Gastrocnemius medialis (tissue), 4 donors: Measurements from ENCODE around the gene C22orf15. TPM values are rescaled to one million over a fixed set of nuclear protein-coding genes. Genes with fewer than 3 reads are reported as not detected.
"Not testable (repeated sequence)": the region's sequence is repeated elsewhere in the genome, so short reads cannot be mapped to it uniquely, and the experiment has no call there.

ENCODE experiments used
- ATAC-seq, 2 donors: fragments of 150-250 bp; one replicate each; pipeline ENCODE4 v1.9.1; 2016
- DNase-seq, 2 donors: peaks; one replicate each; pipeline ENCODE4 v3.0.0-alpha.2; 2019
- H3K27ac ChIP-seq, 4 donors: fragments of 200-600 bp; sonication (generic); 1 replicate in 1 of 4; 2 replicates in 3 of 4; pipeline ENCODE4 v1.5.1; 2016 to 2018; ENCODE audit warnings: mild to moderate bottlenecking in 2 of 4, moderate library complexity in 1 of 4
- H3K27me3 ChIP-seq, 3 donors: fragments of 200-600 bp; sonication (generic) in 2 of 3; 1 replicate in 1 of 3; 2 replicates in 2 of 3; pipeline versions ENCODE4 v1.5.1 to v1.6.0; 2016 to 2019; ENCODE audit warnings: mild to moderate bottlenecking in 1 of 3, moderate library complexity in 1 of 3
- H3K36me3 ChIP-seq, 2 donors: fragments of 200-600 bp; sonication (generic) in 1 of 2; one replicate each; pipeline ENCODE4 v1.5.1; 2017 to 2018
- H3K4me1 ChIP-seq, 2 donors: fragments of 200-600 bp; sonication (generic) in 1 of 2; one replicate each; pipeline ENCODE4 v1.5.1; 2016 to 2017; ENCODE audit warnings: mild to moderate bottlenecking in 2 of 2
- H3K4me3 ChIP-seq, 4 donors: fragments of 200-600 bp; sonication (generic) in 3 of 4; 1 replicate in 1 of 4; 2 replicates in 3 of 4; pipeline ENCODE4 v1.5.1; 2016 to 2019; ENCODE audit warnings: mild to moderate bottlenecking in 2 of 4
- H3K9me3 ChIP-seq, 3 donors: fragments of 200-600 bp; sonication (generic) in 2 of 3; 1 replicate in 1 of 3; 2 replicates in 2 of 3; pipeline ENCODE4 v1.5.1; 2016 to 2019
- POLR2A ChIP-seq, 2 donors: fragments of 450-650 bp; IDR thresholded peaks; one replicate each; pipeline ENCODE4 v1.6.1; 2017; ENCODE audit warnings: antibody characterized with exemption in 2 of 2, mild to moderate bottlenecking in 2 of 2, moderate library complexity in 2 of 2
- in situ Hi-C, 4 donors: fragments of 200-750 bp; cut with MboI; loops; one replicate each; pipeline versions ENCODE4 v1.15.0 to v1.8.0; 2017; ENCODE audit warnings: low sequenced_read_pairs in 4 of 4
- intact Hi-C: fragments of 100-400 bp; cut with DNase I; formaldehyde crosslinking; loops from one replicate; pipeline ENCODE4 v1.15.1; 2023; ENCODE audit warnings: low total_unique reads
- total RNA-seq, 4 donors: library from RNA; depleted of rRNA; stranded (reverse); fragments of >200 nt; gene quantifications; one replicate each; pipeline versions ENCODE4 v1.1.0 to v1.2.3, GENCODE V29; 2016
- TF ChIP-seq, protein P1 (sequence below), 5 experiments: fragments of 450-650 bp in 3 of 5; fragments of 200-600 bp in 2 of 5; sonication (generic) in 2 of 5; IDR thresholded peaks in 4 of 5; conservative IDR thresholded peaks in 1 of 5; 1 replicate in 4 of 5; 2 replicates in 1 of 5; pipeline ENCODE4 v1.5.1; 2016 to 2019; ENCODE audit warnings: antibody characterized with exemption in 5 of 5, mild to moderate bottlenecking in 3 of 5, moderate library complexity in 3 of 5

The C22orf15 gene
- total RNA-seq, 4 donors from 2014 or later: not detected

- in situ Hi-C loops: no loop called here
- Histone ChIP-seq H3K36me3 (no peaks in the 10 kb centered on the region), H3K27me3 (no peaks in the 10 kb centered on the region), H3K4me1 (peaks cover 3% of the 10 kb centered on the region in 2 donors), H3K4me3 (no peak overlapping the region), H3K9me3 (no peaks in the 10 kb centered on the region), H3K27ac (no peak overlapping the region)
- DNase-seq: no peak
- TF ChIP-seq, protein P1, sequence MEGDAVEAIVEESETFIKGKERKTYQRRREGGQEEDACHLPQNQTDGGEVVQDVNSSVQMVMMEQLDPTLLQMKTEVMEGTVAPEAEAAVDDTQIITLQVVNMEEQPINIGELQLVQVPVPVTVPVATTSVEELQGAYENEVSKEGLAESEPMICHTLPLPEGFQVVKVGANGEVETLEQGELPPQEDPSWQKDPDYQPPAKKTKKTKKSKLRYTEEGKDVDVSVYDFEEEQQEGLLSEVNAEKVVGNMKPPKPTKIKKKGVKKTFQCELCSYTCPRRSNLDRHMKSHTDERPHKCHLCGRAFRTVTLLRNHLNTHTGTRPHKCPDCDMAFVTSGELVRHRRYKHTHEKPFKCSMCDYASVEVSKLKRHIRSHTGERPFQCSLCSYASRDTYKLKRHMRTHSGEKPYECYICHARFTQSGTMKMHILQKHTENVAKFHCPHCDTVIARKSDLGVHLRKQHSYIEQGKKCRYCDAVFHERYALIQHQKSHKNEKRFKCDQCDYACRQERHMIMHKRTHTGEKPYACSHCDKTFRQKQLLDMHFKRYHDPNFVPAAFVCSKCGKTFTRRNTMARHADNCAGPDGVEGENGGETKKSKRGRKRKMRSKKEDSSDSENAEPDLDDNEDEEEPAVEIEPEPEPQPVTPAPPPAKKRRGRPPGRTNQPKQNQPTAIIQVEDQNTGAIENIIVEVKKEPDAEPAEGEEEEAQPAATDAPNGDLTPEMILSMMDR (IDR thresholded peaks at IDR 0.05 in 4 of 5, conservative IDR thresholded peaks at IDR 0.05 in 1 of 5): no peak
- no peak for TF ChIP-seq POLR2A (IDR thresholded peaks at IDR 0.05)
- ATAC-seq: no peak
- intact Hi-C loops: no loop called here
Observed at GRCh38 chr22:23722160-23722559, 40.6 kb upstream of the C22orf15 start.

DNA sequence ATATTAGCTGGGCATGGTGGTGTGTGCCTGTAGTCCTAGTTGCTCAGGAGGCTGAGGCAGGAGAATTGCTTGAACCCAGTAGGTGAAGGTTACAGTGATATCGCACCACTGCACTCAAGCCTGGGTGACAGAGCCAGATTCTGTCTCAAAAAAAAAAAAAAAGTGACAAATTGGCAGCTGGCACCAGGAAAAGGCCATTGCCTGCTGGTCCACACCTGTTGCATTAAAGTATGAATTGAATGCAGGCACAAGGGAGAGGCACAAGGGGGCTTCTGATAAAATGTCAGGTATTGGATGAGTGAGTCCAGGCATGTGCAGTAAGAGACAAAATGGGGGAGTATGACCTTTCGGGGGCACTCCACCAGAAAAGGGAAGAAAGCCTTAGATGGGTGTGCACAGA is 40.1 kb upstream of the C22orf15 start:
- no peak for TF ChIP-seq POLR2A (IDR thresholded peaks at IDR 0.05)
- TF ChIP-seq, protein P1 (IDR thresholded peaks at IDR 0.05 in 4 of 5, conservative IDR thresholded peaks at IDR 0.05 in 1 of 5): no peak

DNA sequence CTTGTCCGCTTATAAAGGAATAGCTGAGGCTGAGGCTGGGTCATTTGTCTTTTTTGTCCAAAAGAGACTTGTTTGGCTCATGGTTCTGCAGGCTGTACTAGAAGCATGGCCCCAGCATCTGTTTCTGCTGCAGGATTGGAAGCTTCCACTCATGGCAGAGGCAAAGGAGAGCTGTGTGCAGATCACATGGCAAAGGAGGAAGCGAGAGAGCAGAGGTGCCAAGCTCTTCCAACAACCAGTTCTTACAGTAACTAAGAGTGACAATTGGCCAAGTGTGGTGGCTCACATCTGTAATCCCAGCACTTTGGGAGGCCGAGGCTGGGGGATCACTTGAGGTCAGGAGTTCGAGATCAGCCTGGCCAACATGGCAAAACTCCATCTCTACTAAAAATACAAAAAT is 34.7 kb upstream of the C22orf15 start:
- in situ Hi-C loops, H3K4me3 ChIP-seq, ATAC-seq, intact Hi-C loops, H3K4me1 ChIP-seq, H3K27me3 ChIP-seq, DNase-seq, H3K27ac ChIP-seq, H3K9me3 ChIP-seq, H3K36me3 ChIP-seq: not testable (repeated sequence)

More for the DNA sequence above, 40.1 kb upstream of the C22orf15 start:
- H3K27me3 ChIP-seq: no peaks in the 10 kb centered on the region
- H3K4me3 ChIP-seq: no peak overlapping the region
- no peak for DNase-seq
- in situ Hi-C loops (no loop called here), intact Hi-C loops (no loop called here)
- H3K4me1 ChIP-seq: peaks cover 0 to 3% of the 10 kb centered on the region in 2 donors
- H3K9me3 ChIP-seq: no peaks in the 10 kb centered on the region
- no peaks in the 10 kb centered on the region for H3K36me3 ChIP-seq
- no peak for ATAC-seq
- no peak overlapping the region for H3K27ac ChIP-seq

DNA sequence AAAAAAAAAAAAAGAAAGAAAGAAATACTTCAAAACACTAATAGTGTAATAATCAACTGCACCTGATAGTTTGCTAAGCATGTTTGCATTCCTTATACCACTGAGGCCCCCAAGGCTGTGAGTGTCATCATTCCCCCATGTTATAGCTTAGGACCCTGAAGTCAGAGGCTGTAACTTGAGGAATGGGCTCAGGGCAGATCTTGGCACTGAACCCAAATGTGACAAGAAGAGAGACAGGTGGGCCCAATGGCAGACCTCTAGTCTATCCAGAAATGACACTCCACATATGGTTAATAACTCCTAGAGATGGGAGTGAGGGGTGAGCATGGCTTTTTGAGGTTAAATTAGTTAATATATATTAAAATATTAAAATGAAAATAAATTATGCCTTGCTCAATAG is 25.1 kb upstream of the C22orf15 start:
- no peaks in the 10 kb centered on the region for H3K36me3 ChIP-seq
- H3K4me1 ChIP-seq: peaks cover 9 to 12% of the 10 kb centered on the region in 2 donors
- H3K27ac ChIP-seq: no peak overlapping the region
- no peaks in the 10 kb centered on the region for H3K27me3 ChIP-seq
- TF ChIP-seq, protein P1 (IDR thresholded peaks at IDR 0.05 in 4 of 5, conservative IDR thresholded peaks at IDR 0.05 in 1 of 5): no peak
- no peak for TF ChIP-seq POLR2A (IDR thresholded peaks at IDR 0.05)
- in situ Hi-C loops (no loop called here), intact Hi-C loops (no loop called here)
- DNase-seq (no peak), ATAC-seq (no peak)
- no peaks in the 10 kb centered on the region for H3K9me3 ChIP-seq
- no peak overlapping the region for H3K4me3 ChIP-seq

GRCh38 chr22:23742505-23743264 is 20.1 kb upstream of the C22orf15 start:
- TF ChIP-seq, protein P1 (IDR thresholded peaks at IDR 0.05 in 4 of 5, conservative IDR thresholded peaks at IDR 0.05 in 1 of 5): no peak
- peak; percentile 25 to 46 for TF ChIP-seq POLR2A (IDR thresholded peaks at IDR 0.05)
- Histone ChIP-seq H3K27ac (peak overlapping the region; percentile 79 to 96 (median 86)), H3K9me3 (no peaks in the 10 kb centered on the region), H3K4me3 (peak overlapping the region in 1 of 4 donors; percentile 22), H3K27me3 (no peaks in the 10 kb centered on the region), H3K36me3 (peaks cover 0 to 22% of the 10 kb centered on the region in 2 donors), H3K4me1 (peaks cover 18 to 23% of the 10 kb centered on the region in 2 donors)
- ATAC-seq (peak; percentile 86 to 94), DNase-seq (peak; percentile 94 to 96)
- intact Hi-C loops (loop anchor here (2.0 kb wide), 2 partner anchors 58 to 86 kb away; no protein-coding TSS in a partner anchor), in situ Hi-C loops (no loop called here)
